K562 (cell line): Measurements from ENCODE around the gene SERPINA5. TPM values are rescaled to one million over a fixed set of nuclear protein-coding genes. Genes with fewer than 3 reads are reported as not detected.

ENCODE experiments used
- ATAC-seq: fragments of 200-7000 bp; cut with Tn5 transposase; 3 replicates; pipeline ENCODE4 v1.9.1; 2020; ENCODE audit warnings: moderate library complexity
- BruUV-seq: library from RNA; stranded (reverse); fragments of 400-500 nt; replicated peaks from 2 replicates; lab custom pipeline; 2021; lab: Mats Ljungman, UMichigan
- CTCF ChIA-PET: fragments of 300-600 bp; formaldehyde crosslinking; extraction: SDS; loops from one replicate; lab custom pipeline; 2021; ENCODE audit warnings: low intra/inter-chr PET ratio; lab: Yijun Ruan, JAX
- POLR2A ChIA-PET: fragments of 300-600, 350-650 bp; sonication (Branson Sonifier 250); formaldehyde crosslinking; extraction: SDS; loops from one replicate; lab custom pipeline; 2021; ENCODE audit warnings: antibody characterized with exemption, inconsistent platforms; lab: Yijun Ruan, JAX
- DNase-seq, 4 experiments: peaks; one replicate each; pipeline versions ENCODE4 v3.0.0 to v3.0.0-alpha.2; 2011 to 2018; ENCODE audit warnings: low spot score in 3 of 4, mixed read lengths in 3 of 4; ENCODE audit errors: extremely low read depth in 1 of 4
- FAIRE-seq: peaks from 2 replicates; lab custom pipeline; 2011; peaks lifted over from hg19 to GRCh38; lab: Jason Lieb, UNC
- H2AFZ ChIP-seq: 2 replicates; pipeline ENCODE4 v1.6.0; 2011; ENCODE audit warnings: low read depth, low read length, control low read depth, inconsistent platforms
- H3K27ac ChIP-seq: fragments of 200-600 bp; 3 replicates; pipeline ENCODE4 v1.8.0; 2011; ENCODE audit warnings: low read depth, mild to moderate bottlenecking, control low read depth, inconsistent platforms, low read length, moderate library complexity, mixed read lengths; ENCODE audit errors: extremely low read depth
- H3K27me3 ChIP-seq, 2 experiments: fragments of 300-600 bp in 1 of 2; 2 replicates in 1 of 2; 3 replicates in 1 of 2; pipeline versions ENCODE4 v1.6.0 to v1.8.0; 2011; ENCODE audit warnings: inconsistent platforms in 2 of 2, low read length in 2 of 2, mild to moderate bottlenecking in 1 of 2, mixed read lengths in 1 of 2, moderate library complexity in 1 of 2; ENCODE audit not compliant: control insufficient read depth in 2 of 2, insufficient read depth in 2 of 2
- H3K36me3 ChIP-seq: fragments of 300-600 bp; 3 replicates; pipeline ENCODE4 v1.8.0; 2011; ENCODE audit warnings: mild to moderate bottlenecking, low read length, inconsistent platforms; ENCODE audit not compliant: control insufficient read depth, insufficient read depth
- H3K4me1 ChIP-seq, 2 experiments: fragments of 200-600 bp in 1 of 2; replicated peaks in 1 of 2; 2 replicates in 1 of 2; 3 replicates in 1 of 2; pipeline versions ENCODE4 v1.5.1 to v1.8.0; 2011; ENCODE audit warnings: inconsistent platforms in 2 of 2, low read length in 2 of 2, mild to moderate bottlenecking in 1 of 2, mixed read lengths in 1 of 2, moderate library complexity in 1 of 2; ENCODE audit not compliant: control insufficient read depth in 2 of 2, insufficient read depth in 2 of 2
- H3K4me2 ChIP-seq: 2 replicates; pipeline ENCODE4 v1.6.1; 2011; ENCODE audit warnings: low read length, control low read depth, inconsistent platforms, mixed read lengths; ENCODE audit not compliant: insufficient read depth
- H3K4me3 ChIP-seq: fragments of 200-600 bp; sonication (generic), shearing (Covaris generic); 2 replicates; pipeline ENCODE4 v1.5.1; 2016; ENCODE audit warnings: control low read depth, inconsistent platforms
- H3K79me2 ChIP-seq: fragments of 200-600 bp; 3 replicates; pipeline ENCODE4 v1.8.0; 2011; ENCODE audit warnings: low read length, inconsistent platforms; ENCODE audit not compliant: control insufficient read depth, insufficient read depth
- H3K9ac ChIP-seq, 2 experiments: 2 replicates each; pipeline versions ENCODE4 v1.6.0 to v1.6.1; 2011; ENCODE audit warnings: low read depth in 2 of 2, low read length in 2 of 2, control low read depth in 1 of 2, inconsistent platforms in 1 of 2, mild to moderate bottlenecking in 1 of 2, mixed read lengths in 1 of 2; ENCODE audit not compliant: insufficient read depth in 1 of 2
- H3K9me1 ChIP-seq: one replicate; pipeline ENCODE4 v1.6.0; 2011; ENCODE audit warnings: inconsistent platforms, mild to moderate bottlenecking, low read length, moderate library complexity; ENCODE audit not compliant: control insufficient read depth, insufficient read depth
- H3K9me3 ChIP-seq: replicated peaks from 2 replicates; pipeline ENCODE4 v1.5.1; 2011; ENCODE audit warnings: low read depth, low read length, inconsistent platforms; ENCODE audit not compliant: control insufficient read depth, insufficient read depth
- H4K20me1 ChIP-seq: replicated peaks from 2 replicates; pipeline ENCODE4 v1.6.1; 2011; ENCODE audit warnings: low read length, inconsistent platforms, mixed read lengths; ENCODE audit not compliant: control insufficient read depth, insufficient read depth
- KAT7 ChIP-seq: sonication (generic); formaldehyde crosslinking; IDR thresholded peaks from 2 replicates; pipeline ENCODE4 v1.8.0; 2022; ENCODE audit warnings: missing genetic modification reagents, mild to moderate bottlenecking, borderline replicate concordance
- KDM5B ChIP-seq: fragments of 200-600 bp; sonication (generic); IDR thresholded peaks from 2 replicates; pipeline ENCODE4 v1.6.1; 2012; ENCODE audit warnings: low read depth, mild to moderate bottlenecking, moderate library complexity, low read length, control low read depth, inconsistent platforms; ENCODE audit not compliant: insufficient replicate concordance
- PHF20 ChIP-seq: fragments of 450-650 bp; IDR thresholded peaks from 2 replicates; pipeline ENCODE4 v1.6.1; 2018; ENCODE audit not compliant: partially characterized antibody
- ZNF699 ChIP-seq: fragments of 250-450 bp; sonication (Bioruptor Pico); IDR thresholded peaks from 2 replicates; pipeline ENCODE4 v1.8.0; 2021; ENCODE audit warnings: mild to moderate bottlenecking, moderate library complexity; ENCODE audit not compliant: insufficient replicate concordance
- WGBS: fragments of 100-300 bp; shearing (Covaris generic); methylation state at CpG from one replicate; pipeline ENCODE4 v1.1.6; 2016; ENCODE audit warnings: low coverage, mixed read lengths; ENCODE audit not compliant: insufficient coverage; ENCODE audit errors: missing lambda C conversion rate; 5-methylcytosine and 5-hydroxymethylcytosine counted together
- in situ Hi-C: fragments of 300-500 bp; cut with MboI; formaldehyde crosslinking; loops from 4 replicates; pipeline ENCODE4 v1.15.0; 2018; ENCODE audit warnings: inconsistent platforms, mixed read lengths
- intact Hi-C: fragments of 100-400 bp; cut with micrococcal nuclease; formaldehyde crosslinking; loops from 2 replicates; pipeline ENCODE4 v1.14.2; 2022
- polyA plus RNA-seq, 8 experiments: library from polyadenylated mRNA; depleted of rRNA in 4 of 8; stranded (reverse) in 5 of 8; unstranded in 3 of 8; fragments of >200 nt; fragmentation: Nextera tagmentation in 2 of 8; fragmentation: Illumina TruSeq in 1 of 8; extraction: Ambion mirVana in 2 of 8; extraction: Trizol in 1 of 8; gene quantifications; 2 replicates each; pipeline versions ENCODE4 v1.2.1 to v1.2.3, GENCODE V29; 2011 to 2014; ENCODE audit warnings: inconsistent platforms in 1 of 8, missing spikeins in 1 of 8
- total RNA-seq, 7 experiments: library from RNA; depleted of rRNA in 6 of 7; stranded (reverse); fragments of >200 nt in 6 of 7; fragmentation: Illumina TruSeq in 2 of 7; extraction: Trizol in 2 of 7; gene quantifications; 2 replicates each; pipeline versions ENCODE4 v1.2.1 to v1.2.3, GENCODE V29; 2011 to 2021; ENCODE audit warnings: low replicate concordance in 1 of 7
- TF ChIP-seq, protein P1 (sequence below): fragments of 250-450 bp; sonication (Bioruptor Pico); IDR thresholded peaks from 2 replicates; pipeline ENCODE4 v1.8.0; 2021; ENCODE audit warnings: borderline replicate concordance, mild to moderate bottlenecking, moderate library complexity; ENCODE audit not compliant: poor library complexity, severe bottlenecking

Gene SERPINA5
- total and polyA plus RNA-seq, 9 of the 15 experiments (the other 6 are each of a cell fraction or from before 2014, with no cell fraction given) = 0.38 TPM; not detected in 8

DNA sequence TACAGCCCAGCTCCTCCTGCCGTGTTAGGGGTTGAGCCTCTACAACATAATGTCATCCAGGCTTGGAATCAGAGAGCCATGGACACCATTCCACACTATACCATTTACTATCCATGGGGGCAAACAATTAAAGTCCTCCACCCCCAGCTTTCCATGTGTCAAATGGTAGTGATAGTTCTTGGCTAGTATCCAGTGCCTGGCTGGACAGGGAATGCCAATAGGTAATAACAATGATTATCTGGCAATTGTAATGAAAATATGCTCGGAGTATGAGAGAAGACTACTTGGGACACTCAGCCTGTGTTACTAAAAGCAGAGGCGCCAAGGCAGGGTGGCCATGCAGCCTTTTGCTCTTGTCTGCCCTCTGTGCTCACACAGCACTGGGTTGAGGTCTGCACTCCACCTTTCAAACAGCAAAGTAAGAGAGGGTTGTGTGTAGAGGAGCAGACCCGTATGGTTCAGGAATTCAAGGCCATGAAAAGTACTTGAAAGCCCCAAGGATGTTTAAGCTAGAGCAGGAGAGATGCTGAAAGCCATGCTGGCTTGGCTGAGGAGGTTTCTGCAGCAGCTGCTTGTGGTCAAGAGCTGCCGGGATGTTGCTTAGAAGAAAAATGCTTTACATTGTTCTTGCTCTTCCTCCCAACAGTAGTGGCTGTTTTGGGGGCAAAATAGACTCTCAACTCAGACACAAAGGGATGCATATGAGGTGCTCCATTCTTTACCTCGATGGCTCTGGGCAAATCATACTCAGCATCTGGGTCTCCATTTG, 41.6 kb downstream of the SERPINA5 start:
- Histone ChIP-seq H3K9me1 (no peaks in the 10 kb centered on the region), H3K9me3 (no peaks in the 10 kb centered on the region), H4K20me1 (no peaks in the 10 kb centered on the region), H3K4me3 (no peak overlapping the region), H3K36me3 (no peaks in the 10 kb centered on the region), H2AFZ (no peak overlapping the region), H3K9ac (no peak overlapping the region), H3K79me2 (no peaks in the 10 kb centered on the region), H3K4me2 (no peak overlapping the region), H3K27ac (no peak overlapping the region), H3K4me1 (no peaks in the 10 kb centered on the region), H3K27me3 (no peaks in the 10 kb centered on the region)
- intact Hi-C loops = no loop called here
- BruUV-seq = no TSS peak
- FAIRE-seq (no peak), DNase-seq (no peak), ATAC-seq (no peak)
- no peak for TF ChIP-seq KDM5B
- TF ChIP-seq, protein P1, sequence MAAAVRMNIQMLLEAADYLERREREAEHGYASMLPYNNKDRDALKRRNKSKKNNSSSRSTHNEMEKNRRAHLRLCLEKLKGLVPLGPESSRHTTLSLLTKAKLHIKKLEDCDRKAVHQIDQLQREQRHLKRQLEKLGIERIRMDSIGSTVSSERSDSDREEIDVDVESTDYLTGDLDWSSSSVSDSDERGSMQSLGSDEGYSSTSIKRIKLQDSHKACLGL (CRISPR knock-in tag) = no peak
- TF ChIP-seq KAT7 (CRISPR knock-in tag) = no peak
- no peak for TF ChIP-seq PHF20
- no peak for TF ChIP-seq ZNF699 (CRISPR knock-in tag)
- in situ Hi-C loops = no loop called here
- CTCF ChIA-PET = no interaction called here
- POLR2A ChIA-PET = no interaction called here
- WGBS = 0% methylated on average over 6 of the region's 6 CpGs
